GM23248 (cell line): ENCODE measurements around the gene FOXI3.

Experiments used
- EZH2 ChIP-seq: fragments of 200-600 bp; sonication (generic); IDR thresholded peaks from 2 replicates; pipeline ENCODE4 v1.6.1; 2018; ENCODE audit warnings: antibody characterized with exemption, mild to moderate bottlenecking; ENCODE audit not compliant: insufficient read depth, poor library complexity, severe bottlenecking
- EZH2phosphoT487 ChIP-seq: fragments of 200-600 bp; sonication (generic); IDR thresholded peaks from 2 replicates; pipeline ENCODE4 v1.6.1; 2018; ENCODE audit warnings: antibody characterized with exemption, moderate library complexity, mild to moderate bottlenecking, low read depth; ENCODE audit not compliant: insufficient read depth

GRCh38 chr2:88469202-88470114 lies 17.0 kb upstream of the FOXI3 start:
- no peak for TF ChIP-seq EZH2phosphoT487
- TF ChIP-seq EZH2, result no peak
